Activated CD4-positive, alpha-beta memory T cell treated with anti-CD3 and anti-CD28 coated beads, Interleukin-2, amount 10 ng/mL, durations not matched to agents 7 days and 5 days (primary cell): Measurements from ENCODE around the gene PDE7B. TPM values are rescaled to one million over a fixed set of nuclear protein-coding genes. Genes with fewer than 3 reads are reported as not detected.

Source experiments
- CTCF ChIA-PET: fragments of 350-600 bp; sonication (Branson Sonifier 250); formaldehyde crosslinking; loops from one replicate; lab custom pipeline; 2021; ENCODE audit warnings: antibody characterized with exemption, inconsistent platforms; lab: Charles Lee
- POLR2A ChIA-PET: fragments of 350-600 bp; sonication (Branson Sonifier 250); formaldehyde crosslinking; loops from one replicate; lab custom pipeline; 2021; ENCODE audit warnings: antibody characterized with exemption; lab: Charles Lee
- DNase-seq: peaks from one replicate; pipeline ENCODE4 v3.0.0-alpha.2; 2020
- H3K27ac Mint-ChIP-seq: one replicate; pipeline ENCODE4 v1.8.0; 2021; ENCODE audit warnings: mild to moderate bottlenecking, mixed read lengths
- H3K27me3 Mint-ChIP-seq: one replicate; pipeline ENCODE4 v1.8.0; 2021; ENCODE audit warnings: mixed read lengths
- H3K36me3 Mint-ChIP-seq: one replicate; pipeline ENCODE4 v1.8.0; 2021; ENCODE audit warnings: low read depth, mixed read lengths
- H3K4me1 Mint-ChIP-seq: one replicate; pipeline ENCODE4 v1.8.0; 2021; ENCODE audit warnings: mixed read lengths
- H3K4me3 Mint-ChIP-seq: one replicate; pipeline ENCODE4 v1.8.0; 2021; ENCODE audit warnings: mild to moderate bottlenecking, mixed read lengths
- H3K9me3 Mint-ChIP-seq: one replicate; pipeline ENCODE4 v1.8.0; 2021; ENCODE audit warnings: mixed read lengths
- total RNA-seq, 2 experiments: library from RNA; stranded (reverse); gene quantifications; one replicate each; pipeline ENCODE4 v1.2.3, GENCODE V29; 2021

The PDE7B gene
- total RNA-seq, 2 experiments from 2014 or later = 0.68 to 0.95 TPM

DNA sequence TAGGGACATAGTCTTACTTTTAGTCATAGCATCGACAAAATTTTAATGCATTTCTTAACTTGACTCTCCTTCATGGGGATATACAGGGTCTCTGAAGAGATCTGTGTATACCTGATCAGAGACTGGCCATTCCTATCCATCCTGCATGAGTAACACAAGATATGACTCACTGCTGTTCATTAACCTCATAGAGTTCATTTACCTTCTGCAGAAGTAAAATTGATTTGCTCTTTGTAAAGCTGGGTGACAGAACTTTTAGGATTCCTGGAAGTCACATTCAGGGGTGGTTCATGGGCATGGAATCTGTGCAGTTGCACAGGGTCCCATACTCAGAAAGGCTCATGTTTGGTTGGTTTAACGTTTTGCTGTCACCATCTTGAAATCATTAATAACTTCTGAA, 53.2 kb downstream of the PDE7B start:
- ChIA-PET POLR2A (no interaction called here), CTCF (no interaction called here)
- Mint-ChIP-seq H3K9me3 (no peaks in the 10 kb centered on the region), H3K27ac (no peak overlapping the region), H3K27me3 (no peaks in the 10 kb centered on the region), H3K4me1 (peaks cover 4% of the 10 kb centered on the region), H3K4me3 (no peak overlapping the region), H3K36me3 (no peaks in the 10 kb centered on the region)
- DNase-seq = no peak

GRCh38 chr6:135905604-135906300, 54.3 kb downstream of the PDE7B start:
- Mint-ChIP-seq H3K4me1 (peaks cover 6% of the 10 kb centered on the region), H3K9me3 (no peaks in the 10 kb centered on the region), H3K27me3 (no peaks in the 10 kb centered on the region), H3K27ac (no peak overlapping the region), H3K4me3 (no peak overlapping the region), H3K36me3 (no peaks in the 10 kb centered on the region)
- DNase-seq = no peak
- ChIA-PET POLR2A (no interaction called here), CTCF (no interaction called here)

- Mint-ChIP-seq H3K36me3 (no peaks in the 10 kb centered on the region), H3K4me1 (peaks cover 6% of the 10 kb centered on the region), H3K9me3 (no peaks in the 10 kb centered on the region), H3K27me3 (no peaks in the 10 kb centered on the region), H3K27ac (no peak overlapping the region), H3K4me3 (no peak overlapping the region)
- no peak for DNase-seq
- POLR2A ChIA-PET = no interaction called here
- CTCF ChIA-PET = interaction anchor here (0.7 to 1.3 kb wide), 4 partner anchors 9 to 371 kb away, joined by 3 to 9 read pairs (median 4); no protein-coding TSS in a partner anchor
These were observed 55.0 kb downstream of the PDE7B start for GRCh38 chr6:135906542-135906941.

GRCh38 chr6:135906972-135907465, 55.5 kb downstream of the PDE7B start:
- ChIA-PET CTCF (interaction anchor here (0.7 to 1.3 kb wide), 4 partner anchors 9 to 371 kb away, joined by 3 to 9 read pairs (median 4); no protein-coding TSS in a partner anchor), POLR2A (no interaction called here)
- peaks cover 5% of the 10 kb centered on the region for H3K4me1 Mint-ChIP-seq
- H3K36me3 Mint-ChIP-seq = no peaks in the 10 kb centered on the region
- DNase-seq = no peak
- no peaks in the 10 kb centered on the region for H3K27me3 Mint-ChIP-seq
- no peak overlapping the region for H3K4me3 Mint-ChIP-seq
- no peaks in the 10 kb centered on the region for H3K9me3 Mint-ChIP-seq
- no peak overlapping the region for H3K27ac Mint-ChIP-seq

DNA sequence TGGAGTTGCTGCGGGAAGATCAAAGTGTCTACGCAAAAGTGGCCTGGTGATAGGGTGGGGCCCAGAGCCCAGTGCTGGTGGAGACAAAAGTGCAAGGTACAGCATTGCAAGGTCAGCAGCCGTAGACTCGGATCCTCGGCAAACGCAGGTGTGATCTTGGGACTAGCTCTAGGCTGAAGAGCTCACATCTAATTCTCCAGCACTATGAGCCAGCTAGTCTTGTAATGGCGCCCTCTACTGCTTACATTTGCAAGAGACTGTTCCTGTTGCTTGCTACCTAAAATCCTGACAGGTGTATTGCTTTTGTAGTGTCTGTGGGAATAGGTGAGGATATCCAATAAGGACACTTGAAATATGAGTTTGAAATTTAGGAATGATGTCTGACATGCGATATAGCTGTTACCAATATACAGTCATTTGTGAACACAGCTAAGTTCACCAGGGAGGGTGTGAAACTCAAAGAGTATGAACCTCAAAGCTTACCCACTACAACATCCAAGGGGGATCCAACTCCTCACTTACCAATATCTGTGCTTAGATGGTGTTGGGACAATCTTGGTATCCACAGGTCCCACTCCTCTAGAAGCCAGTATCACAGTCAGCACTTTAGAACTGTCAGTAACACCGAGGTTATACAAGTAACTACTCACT, 58.4 kb downstream of the PDE7B start:
- CTCF ChIA-PET = interaction anchor here (0.6 to 2.5 kb wide), 42 partner anchors 9 to 459 kb away, joined by 3 to 67 read pairs (median 4); partner anchors contain the start of gene PDE7B
- peak; percentile 60 for DNase-seq
- H3K36me3 Mint-ChIP-seq = no peaks in the 10 kb centered on the region
- POLR2A ChIA-PET = no interaction called here
- no peak overlapping the region for H3K27ac Mint-ChIP-seq
- no peaks in the 10 kb centered on the region for H3K9me3 Mint-ChIP-seq
- H3K27me3 Mint-ChIP-seq = no peaks in the 10 kb centered on the region
- H3K4me1 Mint-ChIP-seq = peaks cover 3% of the 10 kb centered on the region
- H3K4me3 Mint-ChIP-seq = no peak overlapping the region

DNA sequence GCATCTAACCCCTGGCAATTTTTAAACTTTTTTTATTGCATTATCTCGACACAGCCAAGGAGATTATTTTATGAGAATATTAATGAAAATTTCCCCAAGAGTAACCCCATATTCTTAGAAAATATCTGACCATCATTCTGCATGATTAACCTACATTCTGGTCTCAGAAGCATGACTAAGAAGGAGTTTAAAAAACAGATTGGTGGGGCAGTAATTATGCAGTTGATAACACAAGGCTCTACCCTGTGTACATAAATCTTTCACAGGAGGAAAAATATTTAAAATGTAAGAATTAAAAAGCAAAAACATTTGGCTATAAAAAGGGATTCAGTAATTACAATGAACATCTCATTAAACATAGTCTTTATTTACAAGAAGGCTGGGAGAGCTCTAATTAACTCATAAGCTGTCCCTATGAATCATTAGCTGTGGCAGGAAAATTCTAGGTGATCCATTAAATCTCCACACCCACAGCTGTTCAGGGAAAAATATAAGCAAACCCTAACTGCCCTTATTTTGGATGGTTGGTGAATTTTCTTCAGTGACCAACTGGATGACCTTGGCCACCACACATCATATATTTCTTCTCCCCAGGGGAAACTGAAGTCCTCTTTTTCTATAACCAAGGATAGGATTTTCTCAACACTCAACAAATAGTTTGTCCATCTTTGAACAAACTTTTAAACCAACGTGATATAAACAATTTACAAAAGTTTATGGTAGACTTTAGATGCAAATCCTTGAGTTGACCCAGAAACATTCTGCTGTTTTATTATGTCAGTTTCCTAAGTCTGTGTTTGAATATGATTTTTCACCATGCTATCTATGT, 59.5 kb downstream of the PDE7B start:
- no peaks in the 10 kb centered on the region for H3K27me3 Mint-ChIP-seq
- ChIA-PET CTCF (interaction anchor here (0.9 to 3.7 kb wide), 3 partner anchors 10 to 376 kb away, joined by 3 to 17 read pairs (median 4); no protein-coding TSS in a partner anchor), POLR2A (no interaction called here)
- no peaks in the 10 kb centered on the region for H3K36me3 Mint-ChIP-seq
- peaks cover 3% of the 10 kb centered on the region for H3K4me1 Mint-ChIP-seq
- H3K9me3 Mint-ChIP-seq = no peaks in the 10 kb centered on the region
- no peak overlapping the region for H3K4me3 Mint-ChIP-seq
- no peak for DNase-seq
- no peak overlapping the region for H3K27ac Mint-ChIP-seq

- ChIA-PET POLR2A (no interaction called here), CTCF (interaction anchor here (3.7 kb wide), 1 partner anchor 378 kb away, joined by 17 read pairs; no protein-coding TSS in a partner anchor)
- Mint-ChIP-seq H3K36me3 (no peaks in the 10 kb centered on the region), H3K27ac (no peak overlapping the region), H3K4me1 (peaks cover 3% of the 10 kb centered on the region), H3K9me3 (no peaks in the 10 kb centered on the region), H3K4me3 (no peak overlapping the region), H3K27me3 (peaks cover 1% of the 10 kb centered on the region)
- DNase-seq = no peak
These were observed 62.3 kb downstream of the PDE7B start for GRCh38 chr6:135913785-135914184.

DNA sequence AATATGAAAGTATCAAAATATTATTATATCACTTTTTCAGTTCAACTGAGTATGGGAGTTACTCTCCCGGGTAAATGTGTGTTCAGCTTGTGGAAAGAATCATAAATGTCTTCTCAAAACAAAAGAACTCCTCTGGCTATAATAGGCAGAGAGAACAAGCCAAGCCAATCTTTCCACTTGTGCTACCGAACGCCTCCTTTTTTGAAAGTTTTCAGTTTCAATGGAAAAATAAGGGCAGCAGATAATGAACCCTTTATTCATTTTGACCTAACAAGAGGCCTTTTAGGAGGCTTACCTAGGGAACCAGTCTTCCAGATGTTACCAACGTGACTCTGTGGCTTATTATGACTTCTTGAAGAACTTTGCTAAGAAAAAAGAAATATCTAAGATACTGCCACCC, 67.5 kb downstream of the PDE7B start:
- Mint-ChIP-seq H3K27me3 (peaks cover 3% of the 10 kb centered on the region), H3K9me3 (no peaks in the 10 kb centered on the region), H3K4me1 (no peaks in the 10 kb centered on the region), H3K27ac (no peak overlapping the region), H3K4me3 (no peak overlapping the region), H3K36me3 (no peaks in the 10 kb centered on the region)
- DNase-seq = no peak
- POLR2A ChIA-PET = no interaction called here
- CTCF ChIA-PET = interaction anchor here (1.4 kb wide), 1 partner anchor 9 kb away, joined by 9 read pairs; no protein-coding TSS in a partner anchor

DNA sequence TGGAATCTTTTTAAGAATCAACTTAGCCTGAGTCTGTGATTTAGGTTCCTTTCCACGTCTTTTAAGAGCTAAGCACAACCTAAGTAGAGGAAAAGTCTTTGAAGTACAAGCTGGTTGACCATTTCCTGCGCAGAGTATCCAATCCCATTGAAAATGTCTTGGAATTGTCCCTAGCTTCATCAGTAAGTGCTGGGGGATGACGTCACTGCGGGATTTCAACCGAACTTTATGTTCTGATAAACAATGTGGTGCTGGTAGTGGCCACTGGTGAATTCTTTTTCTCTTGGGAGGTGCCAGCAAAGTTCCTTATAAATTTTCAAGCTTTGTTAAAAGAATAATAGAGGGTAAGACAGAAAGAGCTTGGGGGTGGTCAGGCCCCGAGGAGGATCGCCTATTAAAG, 69.2 kb downstream of the PDE7B start:
- DNase-seq = no peak
- Mint-ChIP-seq H3K27me3 (peaks cover 3% of the 10 kb centered on the region), H3K4me3 (no peak overlapping the region), H3K36me3 (no peaks in the 10 kb centered on the region), H3K4me1 (no peaks in the 10 kb centered on the region), H3K9me3 (no peaks in the 10 kb centered on the region), H3K27ac (no peak overlapping the region)
- POLR2A ChIA-PET = no interaction called here
- CTCF ChIA-PET = interaction anchor here (1.2 to 2.4 kb wide), 3 partner anchors 11 to 384 kb away, joined by 4 to 10 read pairs (median 5); no protein-coding TSS in a partner anchor

- Mint-ChIP-seq H3K4me1 (no peaks in the 10 kb centered on the region), H3K9me3 (no peaks in the 10 kb centered on the region), H3K4me3 (no peak overlapping the region), H3K36me3 (no peaks in the 10 kb centered on the region), H3K27me3 (peaks cover 3% of the 10 kb centered on the region), H3K27ac (no peak overlapping the region)
- no peak for DNase-seq
- POLR2A ChIA-PET = no interaction called here
- CTCF ChIA-PET = interaction anchor here (2.4 kb wide), 1 partner anchor 11 kb away, joined by 10 read pairs; no protein-coding TSS in a partner anchor
These were observed 69.7 kb downstream of the PDE7B start for GRCh38 chr6:135921188-135921587.

DNA sequence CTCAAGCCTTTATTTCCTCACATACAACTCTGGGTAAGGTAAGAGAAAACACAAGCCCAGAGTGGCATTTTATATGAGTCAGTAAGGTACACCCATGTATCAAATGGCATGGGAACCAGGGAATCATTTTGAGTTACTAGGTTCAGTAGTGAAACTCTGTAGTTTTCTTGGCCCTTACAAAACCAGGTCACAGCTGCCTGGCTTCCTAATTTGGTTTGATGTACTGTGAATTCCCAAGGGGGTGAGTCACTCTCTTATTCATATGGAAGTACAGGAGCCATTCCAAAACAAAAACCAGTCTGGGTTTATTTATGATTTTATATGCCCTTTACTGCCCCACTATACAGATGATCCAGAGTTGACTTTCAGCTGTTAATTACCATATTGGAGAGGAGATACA, 70.7 kb downstream of the PDE7B start:
- CTCF ChIA-PET = interaction anchor here (0.6 to 2.4 kb wide), 2 partner anchors 12 to 15 kb away, joined by 4 to 10 read pairs; no protein-coding TSS in a partner anchor
- no peak overlapping the region for H3K27ac Mint-ChIP-seq
- peaks cover 3% of the 10 kb centered on the region for H3K27me3 Mint-ChIP-seq
- H3K4me1 Mint-ChIP-seq = no peaks in the 10 kb centered on the region
- no peaks in the 10 kb centered on the region for H3K36me3 Mint-ChIP-seq
- DNase-seq = no peak
- H3K4me3 Mint-ChIP-seq = no peak overlapping the region
- POLR2A ChIA-PET = no interaction called here
- no peaks in the 10 kb centered on the region for H3K9me3 Mint-ChIP-seq

GRCh38 chr6:135922746-135923145, 71.2 kb downstream of the PDE7B start:
- ChIA-PET CTCF (no interaction called here), POLR2A (no interaction called here)
- H3K9me3 Mint-ChIP-seq = no peaks in the 10 kb centered on the region
- H3K4me3 Mint-ChIP-seq = no peak overlapping the region
- H3K27ac Mint-ChIP-seq = no peak overlapping the region
- DNase-seq = no peak
- H3K4me1 Mint-ChIP-seq = no peaks in the 10 kb centered on the region
- peaks cover 2% of the 10 kb centered on the region for H3K27me3 Mint-ChIP-seq
- H3K36me3 Mint-ChIP-seq = no peaks in the 10 kb centered on the region
